SK-N-MC (cell line): ENCODE measurements around the gene PLGRKT.

Source experiments
- DNase-seq: peaks from one replicate; pipeline ENCODE4 v3.0.0-alpha.2; 2011; ENCODE audit warnings: low read depth, low spot score
- H3K27ac ChIP-seq: fragments of 200-600 bp; sonication (generic); 2 replicates; pipeline ENCODE4 v1.5.1; 2016; ENCODE audit warnings: mixed run types
- H3K36me3 ChIP-seq: fragments of 200-600 bp; sonication (generic); 2 replicates; pipeline ENCODE4 v1.6.1; 2017; ENCODE audit warnings: antibody characterized with exemption, low read length, mixed read lengths; ENCODE audit not compliant: insufficient read depth
- H3K4me3 ChIP-seq: fragments of 200-600 bp; sonication (generic); 2 replicates; pipeline ENCODE4 v1.5.1; 2016
- H3K9ac ChIP-seq: fragments of 200-600 bp; sonication (generic); 2 replicates; pipeline ENCODE4 v1.8.0; 2017; ENCODE audit warnings: mixed run types, mixed read lengths; ENCODE audit not compliant: insufficient read length
- H3K9me3 ChIP-seq: fragments of 200-600 bp; sonication (generic); 2 replicates; pipeline ENCODE4 v1.6.1; 2017; ENCODE audit warnings: low read depth, mild to moderate bottlenecking, antibody characterized with exemption, low read length, moderate library complexity, mixed read lengths
- EZH2 ChIP-seq: fragments of 200-600 bp; sonication (generic); IDR thresholded peaks from one replicate; pipeline ENCODE4 v1.6.1; 2017; ENCODE audit warnings: antibody characterized with exemption
- FOXP2 ChIP-seq: optimal IDR thresholded peaks from 2 replicates; pipeline ENCODE3; 2011; ENCODE audit warnings: mild to moderate bottlenecking, moderate library complexity; ENCODE audit not compliant: insufficient read depth; ENCODE audit errors: extremely low read length, control extremely low read depth
- POLR2AphosphoS5 ChIP-seq: IDR thresholded peaks from 2 replicates; pipeline ENCODE4 v1.6.1; 2012; ENCODE audit warnings: mild to moderate bottlenecking, low read depth, low read length, borderline replicate concordance

PLGRKT gene

GRCh38 chr9:5389109-5389732 lies 48.5 kb downstream of the PLGRKT start:
- DNase-seq, result no peak
- Histone ChIP-seq H3K36me3 (no peaks in the 10 kb centered on the region), H3K9me3 (no peaks in the 10 kb centered on the region), H3K4me3 (no peak overlapping the region), H3K9ac (no peak overlapping the region), H3K27ac (no peak overlapping the region)
- TF ChIP-seq EZH2 (no peak), FOXP2 (no peak), POLR2AphosphoS5 (no peak)

GRCh38 chr9:5388026-5388819 lies 49.5 kb downstream of the PLGRKT start:
- no peak for DNase-seq
- Histone ChIP-seq H3K4me3 (no peak overlapping the region), H3K36me3 (no peaks in the 10 kb centered on the region), H3K9ac (no peak overlapping the region), H3K27ac (no peak overlapping the region), H3K9me3 (no peaks in the 10 kb centered on the region)
- TF ChIP-seq POLR2AphosphoS5, result no peak
- no peak for TF ChIP-seq FOXP2
- TF ChIP-seq EZH2, result no peak

GRCh38 chr9:5384436-5384835 lies 53.3 kb downstream of the PLGRKT start:
- TF ChIP-seq POLR2AphosphoS5 (no peak), EZH2 (no peak), FOXP2 (no peak)
- no peak overlapping the region for H3K4me3 ChIP-seq
- H3K36me3 ChIP-seq, result no peaks in the 10 kb centered on the region
- no peak overlapping the region for H3K9ac ChIP-seq
- no peak overlapping the region for H3K27ac ChIP-seq
- no peak for DNase-seq
- no peaks in the 10 kb centered on the region for H3K9me3 ChIP-seq

GRCh38 chr9:5382479-5382878 lies 55.2 kb downstream of the PLGRKT start:
- H3K27ac ChIP-seq, result no peak overlapping the region
- H3K4me3 ChIP-seq, result no peak overlapping the region
- H3K9me3 ChIP-seq, result no peaks in the 10 kb centered on the region
- no peak for TF ChIP-seq POLR2AphosphoS5
- H3K9ac ChIP-seq, result no peak overlapping the region
- H3K36me3 ChIP-seq, result no peaks in the 10 kb centered on the region
- DNase-seq, result no peak

GRCh38 chr9:5375790-5376477 lies 61.8 kb downstream of the PLGRKT start:
- no peak for TF ChIP-seq POLR2AphosphoS5
- no peak for TF ChIP-seq EZH2
- TF ChIP-seq FOXP2, result no peak
- DNase-seq, result no peak
- no peak overlapping the region for H3K4me3 ChIP-seq

GRCh38 chr9:5375091-5375490 lies 62.6 kb downstream of the PLGRKT start:
- no peak overlapping the region for H3K4me3 ChIP-seq
- H3K27ac ChIP-seq, result no peak overlapping the region
- H3K9ac ChIP-seq, result no peak overlapping the region
- H3K36me3 ChIP-seq, result no peaks in the 10 kb centered on the region
- DNase-seq, result no peak
- no peaks in the 10 kb centered on the region for H3K9me3 ChIP-seq
- TF ChIP-seq EZH2 (no peak), FOXP2 (no peak), POLR2AphosphoS5 (no peak)

More at GRCh38 chr9:5375790-5376477, 61.8 kb downstream of the PLGRKT start:
- Histone ChIP-seq H3K36me3 (no peaks in the 10 kb centered on the region), H3K9me3 (no peaks in the 10 kb centered on the region), H3K9ac (no peak overlapping the region), H3K27ac (no peak overlapping the region)

- H3K36me3 ChIP-seq, result no peaks in the 10 kb centered on the region
- no peak overlapping the region for H3K27ac ChIP-seq
- DNase-seq, result no peak
- H3K9me3 ChIP-seq, result no peaks in the 10 kb centered on the region
- no peak overlapping the region for H3K4me3 ChIP-seq
- no peak for TF ChIP-seq EZH2
- no peak for TF ChIP-seq FOXP2
- H3K9ac ChIP-seq, result no peak overlapping the region
Measured at GRCh38 chr9:5364294-5365024, 73.3 kb downstream of the PLGRKT start.
